Measurements from ENCODE around the gene KLRD1. TPM values are rescaled to one million over a fixed set of nuclear protein-coding genes. Genes with fewer than 3 reads are reported as not detected.

The KLRD1 gene
- total and polyA plus RNA-seq, 2 of the 4 experiments (the other 2 are of a cell fraction), result under 0.01 TPM

GRCh38 chr12:10362828-10363657 is 55.4 kb downstream of the KLRD1 start:
- 43% methylated on average over 1 of the region's 9 CpGs; no CpG with 5 or more reads in 1 of the 2 experiments for WGBS, 2 experiments (ENCODE audit: extremely low coverage in 2 of 2, insufficient read length in 1 of 2)
- Histone ChIP-seq H3K79me1 (ENCODE audit: low read depth in 1 of 2, low read length in 2 of 2) (no peaks in the 10 kb centered on the region), H3K36me3 (ENCODE audit: control insufficient read depth, insufficient read depth, low read length) (no peaks in the 10 kb centered on the region), H3K4ac (ENCODE audit: low read depth, low read length) (no peak overlapping the region), H2BK120ac (ENCODE audit: low read depth, low read length) (no peak overlapping the region), H3K4me3 (ENCODE audit: insufficient read depth, low read depth, low read length) (no peak overlapping the region), H4K91ac (ENCODE audit: insufficient read depth, low read depth, low read length) (no peak overlapping the region), H3K14ac (replicated peaks; ENCODE audit: low read depth, low read length) (no peak overlapping the region), H2AK5ac (ENCODE audit: low read depth, low read length) (no peak overlapping the region), H3K18ac (ENCODE audit: low read depth, low read length) (peak overlapping the region; percentile 83; the same call in 1 of the 2 replicates), H3K4me2 (ENCODE audit: low read depth, low read length) (no peak overlapping the region; the same call in 1 of the 2 replicates), H3K27me3 (ENCODE audit: control insufficient read depth, insufficient read depth, low read length) (no peaks in the 10 kb centered on the region), H4K20me1 (ENCODE audit: insufficient read depth, low read length) (no peaks in the 10 kb centered on the region), H3K4me1 (ENCODE audit: control insufficient read depth, insufficient read depth, low read length) (peaks cover 24% of the 10 kb centered on the region), H2BK15ac (ENCODE audit: low read depth, low read length) (no peak overlapping the region), H2BK20ac (ENCODE audit: low read depth, low read length) (peak overlapping the region; percentile 5; the same call in 1 of the 2 replicates), H3K23ac (ENCODE audit: low read depth, low read length) (no peak overlapping the region), H4K5ac (ENCODE audit: low read depth, low read length) (peak overlapping the region; percentile 8; the same call in 1 of the 2 replicates), H4K8ac (ENCODE audit: low read depth in 2 of 2, low read length in 2 of 2) (peak overlapping the region; percentile 95 to 96; a peak in 3 of 4 replicates), H2AK9ac (replicated peaks; ENCODE audit: low read depth, low read length, poor library complexity) (no peak overlapping the region), H3K56ac (ENCODE audit: extremely low read depth, insufficient read depth, low read length) (no peak overlapping the region), H3K9me3 (ENCODE audit: control insufficient read depth, insufficient read depth, low read length) (no peaks in the 10 kb centered on the region), H2BK5ac (ENCODE audit: low read depth, low read length, poor library complexity, severe bottlenecking) (no peak overlapping the region), H2AFZ (replicated peaks; ENCODE audit: low read length, poor library complexity) (no peak overlapping the region), H3K9ac (ENCODE audit: low read depth, low read length) (no peak overlapping the region), H3K9me1 (ENCODE audit: insufficient read depth, low read length) (no peaks in the 10 kb centered on the region), H3K27ac (ENCODE audit: insufficient read depth, low read length) (no peak overlapping the region)
- BruUV-seq (replicated peaks), result no TSS peak
- in situ Hi-C loops (cut with MboI; ENCODE audit: low sequenced_read_pairs), result no loop called here
- dilution Hi-C loops (cut with HindIII; ENCODE audit: low sequenced_read_pairs, unreplicated experiment), result no loop called here
- DNase-seq (no peak), ATAC-seq (ENCODE audit: low read depth) (no peak)
- intact Hi-C loops (cut with micrococcal nuclease), result no loop called here
- POLR2A ChIA-PET (ENCODE audit: unreplicated experiment), result no interaction called here
- CTCF ChIA-PET, result no interaction called here
- TF ChIP-seq USF2 (IDR thresholded peaks at IDR 0.05; ENCODE audit: low read depth, low read length) (no peak), RCOR1 (IDR thresholded peaks at IDR 0.05; ENCODE audit: insufficient replicate concordance, low read length) (no peak), FOS (IDR thresholded peaks at IDR 0.05; ENCODE audit: low read depth, low read length) (no peak), ELK1 (IDR thresholded peaks at IDR 0.05; ENCODE audit: borderline replicate concordance, low read depth, low read length) (no peak), CHD1 (IDR thresholded peaks at IDR 0.05; ENCODE audit: low read depth, low read length) (no peak), MAFK (IDR thresholded peaks at IDR 0.05; ENCODE audit: low read depth, low read length) (no peak), SMC3 (IDR thresholded peaks at IDR 0.05; ENCODE audit: low read depth, low read length) (no peak), MAZ (IDR thresholded peaks at IDR 0.05; ENCODE audit: borderline replicate concordance, low read depth, low read length) (no peak), CTCF (conservative IDR thresholded peaks at IDR 0.05; ENCODE audit: low read depth, low read length) (no peak), POLR2A (IDR thresholded peaks at IDR 0.05; ENCODE audit: low read depth, low read length) (no peak), MXI1 (IDR thresholded peaks at IDR 0.05; ENCODE audit: borderline replicate concordance, low read depth, low read length) (no peak), BHLHE40 (IDR thresholded peaks at IDR 0.05; ENCODE audit: low read depth, low read length) (no peak), NFE2L2 (IDR thresholded peaks at IDR 0.05; ENCODE audit: low read depth, low read length) (no peak), CEBPB (IDR thresholded peaks at IDR 0.05; ENCODE audit: low read depth, low read length) (no peak), RFX5 (IDR thresholded peaks at IDR 0.05; ENCODE audit: low read depth, low read length) (no peak)
